ENCODE results near the gene DSC1.
"Not testable (repeated sequence)": the region's sequence is repeated elsewhere in the genome, so short reads cannot be mapped to it uniquely, and the experiment has no call there.

The DSC1 gene

GRCh38 chr18:31134988-31135529, 27.6 kb downstream of the DSC1 start:
- H3K4me3 ChIP-seq (ENCODE audit: low read depth, low read length) = no peak overlapping the region
- DNase-seq (ENCODE audit: low read depth) = no peak
- TF ChIP-seq CTCF (IDR thresholded peaks at IDR 0.05; ENCODE audit: low read depth, low read length) = no peak
- TF ChIP-seq MAX (IDR thresholded peaks at IDR 0.05; ENCODE audit: low read depth, low read length) = no peak
- TF ChIP-seq MYC (IDR thresholded peaks at IDR 0.05; ENCODE audit: low read depth, low read length) = no peak
- TF ChIP-seq POLR2A (IDR thresholded peaks at IDR 0.05; ENCODE audit: extremely low read depth, insufficient read length) = no peak

- no peak overlapping the region for H3K4me3 ChIP-seq (ENCODE audit: low read depth, low read length)
- TF ChIP-seq MAX (IDR thresholded peaks at IDR 0.05; ENCODE audit: low read depth, low read length) = no peak
- no peak for TF ChIP-seq POLR2A (IDR thresholded peaks at IDR 0.05; ENCODE audit: extremely low read depth, insufficient read length)
- no peak for TF ChIP-seq MYC (IDR thresholded peaks at IDR 0.05; ENCODE audit: low read depth, low read length)
- no peak for TF ChIP-seq CTCF (IDR thresholded peaks at IDR 0.05; ENCODE audit: low read depth, low read length)
- DNase-seq (ENCODE audit: low read depth) = no peak
Measured at GRCh38 chr18:31129398-31130115, 33.1 kb downstream of the DSC1 start.

- no peak overlapping the region for H3K4me3 ChIP-seq (ENCODE audit: low read depth, low read length)
- DNase-seq (ENCODE audit: low read depth) = no peak
- TF ChIP-seq POLR2A (IDR thresholded peaks at IDR 0.05; ENCODE audit: extremely low read depth, insufficient read length) (no peak), CTCF (IDR thresholded peaks at IDR 0.05; ENCODE audit: low read depth, low read length) (no peak), MYC (IDR thresholded peaks at IDR 0.05; ENCODE audit: low read depth, low read length) (no peak)
Measured at GRCh38 chr18:31125878-31126277, 36.8 kb downstream of the DSC1 start.

- not testable (repeated sequence) for DNase-seq (ENCODE audit: low read depth)
Measured at GRCh38 chr18:31123125-31123524, 39.5 kb downstream of the DSC1 start.

GRCh38 chr18:31120594-31120993, 42.1 kb downstream of the DSC1 start:
- H3K4me3 ChIP-seq (ENCODE audit: low read depth, low read length) = no peak overlapping the region
- no peak for TF ChIP-seq POLR2A (IDR thresholded peaks at IDR 0.05; ENCODE audit: extremely low read depth, insufficient read length)
- no peak for TF ChIP-seq MAX (IDR thresholded peaks at IDR 0.05; ENCODE audit: low read depth, low read length)
- TF ChIP-seq MYC (IDR thresholded peaks at IDR 0.05; ENCODE audit: low read depth, low read length) = no peak
- no peak for TF ChIP-seq CTCF (IDR thresholded peaks at IDR 0.05; ENCODE audit: low read depth, low read length)
- DNase-seq (ENCODE audit: low read depth) = no peak

More at GRCh38 chr18:31123125-31123524, 39.5 kb downstream of the DSC1 start:
- not testable (repeated sequence) for H3K4me3 ChIP-seq (ENCODE audit: low read depth, low read length)

GRCh38 chr18:31116853-31117595, 45.6 kb downstream of the DSC1 start:
- TF ChIP-seq CTCF (IDR thresholded peaks at IDR 0.05; ENCODE audit: low read depth, low read length) (no peak), POLR2A (IDR thresholded peaks at IDR 0.05; ENCODE audit: extremely low read depth, insufficient read length) (no peak)
- H3K4me3 ChIP-seq (ENCODE audit: low read depth, low read length) = no peak overlapping the region
- no peak for DNase-seq (ENCODE audit: low read depth)

Measured in NB4 (cell line).